Neural cell (in vitro differentiated cells): ENCODE results near the gene GPR21. TPM values are rescaled to one million over a fixed set of nuclear protein-coding genes. Genes with fewer than 3 reads are reported as not detected.

Experiments used
- polyA plus RNA-seq: library from polyadenylated mRNA; depleted of rRNA; stranded (reverse); fragments of >200 nt; gene quantifications from 2 replicates; pipeline ENCODE4 v1.2.3, GENCODE V29; 2014
- small RNA-seq, 3 experiments: library from RNA; depleted of rRNA; stranded (forward); fragments of <200 nt; gene quantifications; one replicate each; pipeline ENCODE3, GENCODE V24; 2012

GPR21 gene
- polyA plus RNA-seq, 1 donor from 2014 or later, result 2.2 TPM

Small RNA genes lying within 50 kb of the gene (small RNA-seq; reads per million reads assigned to genes)
- 0 reads per million in 3 experiments for gene GPR21

Other genes starting within 250 kb of the GPR21 start
- not detected in 2 replicates for gene OR5C1, start 244.7 kb upstream of the GPR21 start, polyA plus RNA-seq
- not detected in 2 replicates for gene OR1K1, start 233.5 kb upstream of the GPR21 start, polyA plus RNA-seq
- 35.1 and 44.4 TPM in 2 replicates for gene PDCL, start 205.1 kb upstream of the GPR21 start, polyA plus RNA-seq
- gene RC3H2, start 128.3 kb upstream of the GPR21 start, polyA plus RNA-seq, result 34.8 and 35.3 TPM in 2 replicates
- gene ZBTB6, start 120.3 kb upstream of the GPR21 start, polyA plus RNA-seq, result 18.8 and 20.1 TPM in 2 replicates
- gene ZBTB26, start 102.2 kb upstream of the GPR21 start, polyA plus RNA-seq, result 7.0 and 8.5 TPM in 2 replicates
- 67.8 and 73.1 TPM in 2 replicates for gene RABGAP1, start 92.6 kb upstream of the GPR21 start, polyA plus RNA-seq
- gene STRBP, start 234.9 kb downstream of the GPR21 start, polyA plus RNA-seq, result 63.1 and 64.6 TPM in 2 replicates